Measurements from ENCODE around the gene DEF6.
"Not testable (repeated sequence)": the region's sequence is repeated elsewhere in the genome, so short reads cannot be mapped to it uniquely, and the experiment has no call there.

The DEF6 gene

GRCh38 chr6:35309611-35310264, 12.1 kb downstream of the DEF6 start:
- no peak for DNase-seq (ENCODE audit: low read depth in 2 of 2)

- DNase-seq (ENCODE audit: low read depth in 2 of 2) = no peak
Measured at GRCh38 chr6:35310265-35310831, 12.7 kb downstream of the DEF6 start.

- no peak for DNase-seq (ENCODE audit: low read depth in 2 of 2)
Measured at GRCh38 chr6:35311390-35312075, 13.9 kb downstream of the DEF6 start.

GRCh38 chr6:35312076-35312800, 14.6 kb downstream of the DEF6 start:
- no peak for DNase-seq (ENCODE audit: low read depth in 2 of 2)

GRCh38 chr6:35312807-35313206, 15.2 kb downstream of the DEF6 start:
- DNase-seq (ENCODE audit: low read depth in 2 of 2) = no peak

- no peak for DNase-seq (ENCODE audit: low read depth in 2 of 2)
Measured at GRCh38 chr6:35317483-35318195, 20.0 kb downstream of the DEF6 start.

- no peak for DNase-seq (ENCODE audit: low read depth in 2 of 2)
Measured at GRCh38 chr6:35318196-35319171, 20.9 kb downstream of the DEF6 start.

GRCh38 chr6:35319346-35320030, 21.9 kb downstream of the DEF6 start:
- DNase-seq (ENCODE audit: low read depth in 2 of 2) = no peak

- DNase-seq (ENCODE audit: low read depth in 2 of 2) = no peak
Measured at GRCh38 chr6:35320031-35320410, 22.4 kb downstream of the DEF6 start.

GRCh38 chr6:35321091-35321490, 23.5 kb downstream of the DEF6 start:
- DNase-seq (ENCODE audit: low read depth in 2 of 2) = no peak

- DNase-seq (ENCODE audit: low read depth in 2 of 2) = peak; percentile 40 to 58
Measured at GRCh38 chr6:35327349-35328027, 29.9 kb downstream of the DEF6 start.

- DNase-seq (ENCODE audit: low read depth in 2 of 2) = no peak
Measured at GRCh38 chr6:35328108-35328723, 30.6 kb downstream of the DEF6 start.

GRCh38 chr6:35328965-35329364, 31.3 kb downstream of the DEF6 start:
- DNase-seq (ENCODE audit: low read depth in 2 of 2) = not testable (repeated sequence)

- no peak for DNase-seq (ENCODE audit: low read depth in 2 of 2)
Measured at GRCh38 chr6:35330541-35331119, 33.0 kb downstream of the DEF6 start.

- peak in 1 of 2 donors; percentile 36 for DNase-seq (ENCODE audit: low read depth in 2 of 2)
Measured at GRCh38 chr6:35332074-35332887, 34.7 kb downstream of the DEF6 start.

- no peak for DNase-seq (ENCODE audit: low read depth in 2 of 2)
Measured at GRCh38 chr6:35341557-35341956, 43.9 kb downstream of the DEF6 start.

GRCh38 chr6:35342258-35343091, 44.9 kb downstream of the DEF6 start, which contains the start of gene PPARD:
Gene PPARD, plus strand, starts transcription at chr6:35342558. Its CDS starts 68,530 bp downstream, at chr6:35411088.
- peak; percentile 95 to 96 for DNase-seq (ENCODE audit: low read depth in 2 of 2)

Measured in stimulated activated CD8-positive, alpha-beta memory T cell treated with anti-CD3 and anti-CD28 coated beads, Interleukin-15, amount 100 ng/mL, for 48 hours (primary cell).